IMR-90 (cell line): ENCODE results near the gene SPRR4. TPM values are rescaled to one million over a fixed set of nuclear protein-coding genes. Genes with fewer than 3 reads are reported as not detected.

Experiments used
- ATAC-seq: fragments of 200-7000 bp; cut with Tn5 transposase; 2 replicates; pipeline ENCODE4 v1.9.1; 2020; ENCODE audit warnings: low read depth, mild to moderate bottlenecking, moderate library complexity
- BruUV-seq: library from RNA; stranded (reverse); fragments of 400-500 nt; replicated peaks from 2 replicates; lab custom pipeline; 2021; lab: Mats Ljungman, UMichigan
- CTCF ChIA-PET: fragments of 300-600 bp; formaldehyde crosslinking; extraction: SDS; loops from one replicate; lab custom pipeline; 2021; ENCODE audit warnings: antibody characterized with exemption; lab: Yijun Ruan, JAX
- POLR2A ChIA-PET: fragments of 300-600 bp; sonication (Branson Sonifier 250); formaldehyde crosslinking; loops from one replicate; lab custom pipeline; 2022; ENCODE audit warnings: antibody characterized with exemption; ENCODE audit not compliant: unreplicated experiment; lab: Charles Lee
- DNase-seq: peaks from one replicate; pipeline ENCODE4 v3.0.0; 2013
- H2AFZ ChIP-seq: replicated peaks from 2 replicates; pipeline ENCODE3; 2013; ENCODE audit warnings: low read length, mild to moderate bottlenecking; ENCODE audit not compliant: poor library complexity
- H2AK5ac ChIP-seq: 2 replicates; pipeline ENCODE4 v1.6.1; 2013; ENCODE audit warnings: low read depth, low read length, inconsistent platforms
- H2AK9ac ChIP-seq: replicated peaks from 2 replicates; pipeline ENCODE3; 2013; ENCODE audit warnings: mild to moderate bottlenecking, low read depth, low read length, moderate library complexity; ENCODE audit not compliant: poor library complexity
- H2BK120ac ChIP-seq: 2 replicates; pipeline ENCODE4 v1.6.1; 2013; ENCODE audit warnings: low read depth, low read length, inconsistent platforms
- H2BK15ac ChIP-seq: 3 replicates; pipeline ENCODE4 v1.6.1; 2013; ENCODE audit warnings: low read depth, low read length, inconsistent platforms
- H2BK20ac ChIP-seq: 2 replicates; pipeline ENCODE4 v1.6.1; 2013; ENCODE audit warnings: low read depth, mild to moderate bottlenecking, inconsistent platforms, low read length, moderate library complexity
- H2BK5ac ChIP-seq: 2 replicates; pipeline ENCODE4 v1.6.1; 2013; ENCODE audit warnings: mild to moderate bottlenecking, low read depth, low read length, inconsistent platforms; ENCODE audit not compliant: poor library complexity, severe bottlenecking
- H3K14ac ChIP-seq: replicated peaks from 2 replicates; pipeline ENCODE4 v1.6.1; 2013; ENCODE audit warnings: low read depth, low read length, inconsistent platforms
- H3K18ac ChIP-seq: 2 replicates; pipeline ENCODE4 v1.6.1; 2013; ENCODE audit warnings: low read depth, low read length, control low read depth
- H3K23ac ChIP-seq: 2 replicates; pipeline ENCODE4 v1.6.1; 2013; ENCODE audit warnings: low read depth, low read length, inconsistent platforms
- H3K27ac ChIP-seq: 2 replicates; pipeline ENCODE4 v1.5.1; 2013; ENCODE audit warnings: mild to moderate bottlenecking, control low read depth, low read length; ENCODE audit not compliant: insufficient read depth
- H3K27me3 ChIP-seq: 2 replicates; pipeline ENCODE4 v1.6.1; 2013; ENCODE audit warnings: low read length; ENCODE audit not compliant: control insufficient read depth, insufficient read depth
- H3K36me3 ChIP-seq: 2 replicates; pipeline ENCODE4 v1.6.1; 2013; ENCODE audit warnings: low read length, mixed read lengths; ENCODE audit not compliant: control insufficient read depth, insufficient read depth
- H3K4ac ChIP-seq: 2 replicates; pipeline ENCODE4 v1.6.1; 2013; ENCODE audit warnings: low read depth, low read length, inconsistent platforms
- H3K4me1 ChIP-seq: 2 replicates; pipeline ENCODE4 v1.6.1; 2013; ENCODE audit warnings: low read length, mixed read lengths; ENCODE audit not compliant: control insufficient read depth, insufficient read depth
- H3K4me2 ChIP-seq: 2 replicates; pipeline ENCODE4 v1.6.1; 2013; ENCODE audit warnings: low read depth, mild to moderate bottlenecking, control low read depth, low read length, moderate library complexity
- H3K4me3 ChIP-seq: 2 replicates; pipeline ENCODE4 v1.5.1; 2013; ENCODE audit warnings: low read depth, mild to moderate bottlenecking, control low read depth, low read length, moderate library complexity; ENCODE audit not compliant: insufficient read depth
- H3K56ac ChIP-seq: 2 replicates; pipeline ENCODE4 v1.6.1; 2013; ENCODE audit warnings: low read length, inconsistent platforms; ENCODE audit not compliant: insufficient read depth; ENCODE audit errors: extremely low read depth
- H3K79me1 ChIP-seq, 2 experiments: 2 replicates each; pipeline ENCODE4 v1.6.1; 2013; ENCODE audit warnings: low read length in 2 of 2, inconsistent platforms in 1 of 2, low read depth in 1 of 2
- H3K9ac ChIP-seq: 2 replicates; pipeline ENCODE4 v1.6.1; 2013; ENCODE audit warnings: low read depth, low read length, control low read depth
- H3K9me1 ChIP-seq: 2 replicates; pipeline ENCODE4 v1.6.1; 2013; ENCODE audit warnings: low read length, inconsistent platforms; ENCODE audit not compliant: insufficient read depth
- H3K9me3 ChIP-seq: 2 replicates; pipeline ENCODE4 v1.6.1; 2013; ENCODE audit warnings: low read length; ENCODE audit not compliant: control insufficient read depth, insufficient read depth
- H4K20me1 ChIP-seq: 2 replicates; pipeline ENCODE4 v1.6.1; 2013; ENCODE audit warnings: low read length, inconsistent platforms; ENCODE audit not compliant: insufficient read depth
- H4K5ac ChIP-seq: 2 replicates; pipeline ENCODE4 v1.6.1; 2013; ENCODE audit warnings: mild to moderate bottlenecking, low read depth, low read length, control low read depth
- H4K8ac ChIP-seq, 2 experiments: 2 replicates each; pipeline ENCODE4 v1.6.1; 2013; ENCODE audit warnings: low read depth in 2 of 2, low read length in 2 of 2, control low read depth in 1 of 2, inconsistent platforms in 1 of 2
- H4K91ac ChIP-seq: 2 replicates; pipeline ENCODE4 v1.6.1; 2013; ENCODE audit warnings: low read depth, low read length, inconsistent platforms; ENCODE audit not compliant: insufficient read depth
- CEBPB ChIP-seq: IDR thresholded peaks from 2 replicates; pipeline ENCODE4 v1.6.1; 2012; ENCODE audit warnings: low read depth, low read length, improper control_type of control experiment
- FOS ChIP-seq: fragments of 150-350 bp; IDR thresholded peaks from 2 replicates; pipeline ENCODE4 v1.6.1; 2016; ENCODE audit warnings: low read depth, low read length
- MAFK ChIP-seq: IDR thresholded peaks from 2 replicates; pipeline ENCODE4 v1.6.1; 2012; ENCODE audit warnings: low read depth, low read length, improper control_type of control experiment
- MAZ ChIP-seq: IDR thresholded peaks from 2 replicates; pipeline ENCODE4 v1.6.1; 2012; ENCODE audit warnings: low read depth, mild to moderate bottlenecking, low read length, improper control_type of control experiment, moderate library complexity, borderline replicate concordance
- MXI1 ChIP-seq: IDR thresholded peaks from 2 replicates; pipeline ENCODE4 v1.6.1; 2012; ENCODE audit warnings: low read depth, mild to moderate bottlenecking, low read length, moderate library complexity, borderline replicate concordance
- POLR2A ChIP-seq: IDR thresholded peaks from 2 replicates; pipeline ENCODE4 v1.6.1; 2012; ENCODE audit warnings: mild to moderate bottlenecking, low read depth, low read length
- RFX5 ChIP-seq: IDR thresholded peaks from 2 replicates; pipeline ENCODE4 v1.8.0; 2012; ENCODE audit warnings: low read depth, mild to moderate bottlenecking, low read length, moderate library complexity
- SMC3 ChIP-seq: fragments of 150-350 bp; IDR thresholded peaks from 2 replicates; pipeline ENCODE4 v1.6.1; 2016; ENCODE audit warnings: low read depth, mild to moderate bottlenecking, antibody characterized with exemption, low read length, moderate library complexity
- WGBS, 2 experiments: methylation state at CpG; one replicate each; pipeline versions ENCODE4 v1.1.5 to v1.1.7; 2013; ENCODE audit warnings: missing lambda C conversion rate in 2 of 2; ENCODE audit not compliant: insufficient read length in 1 of 2; ENCODE audit errors: extremely low coverage in 2 of 2; 5-methylcytosine and 5-hydroxymethylcytosine counted together
- dilution Hi-C: fragments of 300-500 bp; cut with HindIII; formaldehyde crosslinking; loops from one replicate; pipeline ENCODE4 v1.14.3; 2018; ENCODE audit warnings: low sequenced_read_pairs; ENCODE audit not compliant: unreplicated experiment
- in situ Hi-C: fragments of 300-500 bp; cut with MboI; formaldehyde crosslinking; loops from 3 replicates; pipeline ENCODE4 v1.14.3; 2019; ENCODE audit warnings: low sequenced_read_pairs, inconsistent platforms, mixed read lengths
- intact Hi-C: fragments of 100-400 bp; cut with micrococcal nuclease; formaldehyde crosslinking; loops from 2 replicates; pipeline ENCODE4 v1.10.0; 2022
- polyA plus RNA-seq, 3 experiments: library from polyadenylated mRNA; depleted of rRNA; stranded (reverse); fragments of >200 nt; gene quantifications; 2 replicates each; pipeline ENCODE4 v1.2.3, GENCODE V29; 2012; ENCODE audit warnings: low replicate concordance in 1 of 3
- total RNA-seq: library from RNA; depleted of rRNA; stranded (reverse); fragments of >200 nt; gene quantifications from 2 replicates; pipeline ENCODE4 v1.2.3, GENCODE V29; 2012
- TF ChIP-seq, protein P1 (sequence below): fragments of 150-350 bp; IDR thresholded peaks from 2 replicates; pipeline ENCODE4 v1.6.1; 2017; ENCODE audit warnings: mild to moderate bottlenecking, antibody characterized with exemption, low read length, low read depth
- TF ChIP-seq, protein P2 (sequence below): conservative IDR thresholded peaks from 2 replicates; pipeline ENCODE4 v1.5.1; 2012; ENCODE audit warnings: mild to moderate bottlenecking, low read depth, low read length, improper control_type of control experiment

SPRR4 gene
- total and polyA plus RNA-seq, 2 of the 4 experiments (the other 2 are of a cell fraction), result not detected

- Histone ChIP-seq H4K5ac (no peak overlapping the region), H3K9me1 (no peaks in the 10 kb centered on the region), H3K27ac (no peak overlapping the region), H3K4me3 (no peak overlapping the region), H3K79me1 (no peaks in the 10 kb centered on the region), H3K9me3 (no peaks in the 10 kb centered on the region; the same call in 1 of the 2 replicates), H3K23ac (no peak overlapping the region), H2AFZ (no peak overlapping the region), H4K20me1 (no peaks in the 10 kb centered on the region), H3K9ac (no peak overlapping the region), H2BK20ac (no peak overlapping the region), H4K91ac (no peak overlapping the region), H3K18ac (no peak overlapping the region), H3K27me3 (no peaks in the 10 kb centered on the region), H2BK120ac (no peak overlapping the region), H3K4me1 (no peaks in the 10 kb centered on the region), H4K8ac (no peak overlapping the region), H2BK5ac (no peak overlapping the region), H2AK9ac (no peak overlapping the region), H3K36me3 (no peaks in the 10 kb centered on the region), H3K4me2 (no peak overlapping the region), H3K4ac (no peak overlapping the region), H3K14ac (no peak overlapping the region), H2BK15ac (no peak overlapping the region), H2AK5ac (no peak overlapping the region), H3K56ac (no peak overlapping the region)
- no peak for DNase-seq
- ChIA-PET CTCF (no interaction called here), POLR2A (no interaction called here)
- intact Hi-C loops (no loop called here), dilution Hi-C loops (no loop called here), in situ Hi-C loops (no loop called here)
- no TSS peak for BruUV-seq
- no CpG with 5 or more reads among the region's 3 CpGs for WGBS, 2 experiments
- TF ChIP-seq RFX5 (no peak), MXI1 (no peak), POLR2A (no peak), FOS (no peak), MAZ (no peak), MAFK (no peak), CEBPB (no peak), SMC3 (no peak)
- TF ChIP-seq, protein P1, sequence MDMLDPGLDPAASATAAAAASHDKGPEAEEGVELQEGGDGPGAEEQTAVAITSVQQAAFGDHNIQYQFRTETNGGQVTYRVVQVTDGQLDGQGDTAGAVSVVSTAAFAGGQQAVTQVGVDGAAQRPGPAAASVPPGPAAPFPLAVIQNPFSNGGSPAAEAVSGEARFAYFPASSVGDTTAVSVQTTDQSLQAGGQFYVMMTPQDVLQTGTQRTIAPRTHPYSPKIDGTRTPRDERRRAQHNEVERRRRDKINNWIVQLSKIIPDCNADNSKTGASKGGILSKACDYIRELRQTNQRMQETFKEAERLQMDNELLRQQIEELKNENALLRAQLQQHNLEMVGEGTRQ, result no peak
- TF ChIP-seq, protein P2, sequence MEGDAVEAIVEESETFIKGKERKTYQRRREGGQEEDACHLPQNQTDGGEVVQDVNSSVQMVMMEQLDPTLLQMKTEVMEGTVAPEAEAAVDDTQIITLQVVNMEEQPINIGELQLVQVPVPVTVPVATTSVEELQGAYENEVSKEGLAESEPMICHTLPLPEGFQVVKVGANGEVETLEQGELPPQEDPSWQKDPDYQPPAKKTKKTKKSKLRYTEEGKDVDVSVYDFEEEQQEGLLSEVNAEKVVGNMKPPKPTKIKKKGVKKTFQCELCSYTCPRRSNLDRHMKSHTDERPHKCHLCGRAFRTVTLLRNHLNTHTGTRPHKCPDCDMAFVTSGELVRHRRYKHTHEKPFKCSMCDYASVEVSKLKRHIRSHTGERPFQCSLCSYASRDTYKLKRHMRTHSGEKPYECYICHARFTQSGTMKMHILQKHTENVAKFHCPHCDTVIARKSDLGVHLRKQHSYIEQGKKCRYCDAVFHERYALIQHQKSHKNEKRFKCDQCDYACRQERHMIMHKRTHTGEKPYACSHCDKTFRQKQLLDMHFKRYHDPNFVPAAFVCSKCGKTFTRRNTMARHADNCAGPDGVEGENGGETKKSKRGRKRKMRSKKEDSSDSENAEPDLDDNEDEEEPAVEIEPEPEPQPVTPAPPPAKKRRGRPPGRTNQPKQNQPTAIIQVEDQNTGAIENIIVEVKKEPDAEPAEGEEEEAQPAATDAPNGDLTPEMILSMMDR, result no peak
- no peak for ATAC-seq
Observed at GRCh38 chr1:152959273-152959672, 11.2 kb upstream of the SPRR4 start.
